ENCODE measurements around the gene ZNF142. TPM values are rescaled to one million over a fixed set of nuclear protein-coding genes. Genes with fewer than 3 reads are reported as not detected.
A peak's percentile ranks its signal among the peaks of the same experiment; 100 is the strongest.

Gene ZNF142
- 9.8 TPM for total RNA-seq

- peak; percentile 94 for DNase-seq (ENCODE audit: low spot score)
- peak; percentile 98 for ATAC-seq
Observed at GRCh38 chr2:218659258-218659987, at the start of gene ZNF142, which contains the start of gene BCS1L. TSS of gene ZNF142 (minus strand) at chr2:218659623. CDS start at chr2:218656429, 3,194 bp downstream. TSS of gene BCS1L (plus strand) at chr2:218659683. CDS start at chr2:218660988, 1,305 bp downstream.

GRCh38 chr2:218708086-218708485 is 48.7 kb upstream of the ZNF142 start:
- ATAC-seq (no peak), DNase-seq (ENCODE audit: low spot score) (no peak)

GRCh38 chr2:218703341-218703740 is 43.9 kb upstream of the ZNF142 start:
- no peak for DNase-seq (ENCODE audit: low spot score)
- no peak for ATAC-seq

GRCh38 chr2:218701806-218702205 is 42.4 kb upstream of the ZNF142 start:
- DNase-seq (ENCODE audit: low spot score) = no peak
- ATAC-seq = no peak

- ATAC-seq = no peak
- no peak for DNase-seq (ENCODE audit: low spot score)
Observed at GRCh38 chr2:218698885-218699284, 39.5 kb upstream of the ZNF142 start.

- DNase-seq (ENCODE audit: low spot score) (no peak), ATAC-seq (no peak)
Observed at GRCh38 chr2:218694405-218695145, 35.2 kb upstream of the ZNF142 start.

GRCh38 chr2:218691234-218691633 is 31.8 kb upstream of the ZNF142 start:
- no peak for DNase-seq (ENCODE audit: low spot score)
- no peak for ATAC-seq

GRCh38 chr2:218687400-218688060 is 28.1 kb upstream of the ZNF142 start:
- ATAC-seq (peak; percentile 100), DNase-seq (ENCODE audit: low spot score) (peak; percentile 57)

- ATAC-seq (no peak), DNase-seq (ENCODE audit: low spot score) (no peak)
Observed at GRCh38 chr2:218680061-218680460, 20.6 kb upstream of the ZNF142 start.

- ATAC-seq = peak; percentile 31
- DNase-seq (ENCODE audit: low spot score) = no peak
Observed at GRCh38 chr2:218679119-218679518, 19.7 kb upstream of the ZNF142 start.

- DNase-seq (ENCODE audit: low spot score) = peak; percentile 87
- ATAC-seq = peak; percentile 98
Observed at GRCh38 chr2:218671654-218672566, 12.5 kb upstream of the ZNF142 start, which contains the start of the genes RNF25 and STK36. TSS of gene RNF25 (minus strand) at chr2:218672002. CDS start at chr2:218671970, 32 bp downstream. TSS of gene STK36 (plus strand) at chr2:218672086. CDS start at chr2:218672830, 744 bp downstream.

GRCh38 chr2:218671097-218671653 is 11.8 kb upstream of the ZNF142 start:
- ATAC-seq = no peak
- DNase-seq (ENCODE audit: low spot score) = no peak

GRCh38 chr2:218664653-218665052 is 5.2 kb upstream of the ZNF142 start:
- DNase-seq (ENCODE audit: low spot score) = no peak
- no peak for ATAC-seq

- DNase-seq (ENCODE audit: low spot score) (no peak), ATAC-seq (no peak)
Observed at GRCh38 chr2:218663901-218664300, 4.5 kb upstream of the ZNF142 start.

GRCh38 chr2:218662827-218663226 is 3.4 kb upstream of the ZNF142 start:
- DNase-seq (ENCODE audit: low spot score) (no peak), ATAC-seq (no peak)

GRCh38 chr2:218662377-218662776 is 3.0 kb upstream of the ZNF142 start:
- ATAC-seq = no peak
- DNase-seq (ENCODE audit: low spot score) = no peak

GRCh38 chr2:218659988-218660358 is 550 bp upstream of the ZNF142 start:
- DNase-seq (ENCODE audit: low spot score) (no peak), ATAC-seq (no peak)

- DNase-seq (ENCODE audit: low spot score) (no peak), ATAC-seq (peak; percentile 16)
Observed at GRCh38 chr2:218658671-218659257, 659 bp downstream of the ZNF142 start.

GRCh38 chr2:218655751-218656150 is 3.7 kb downstream of the ZNF142 start:
- DNase-seq (ENCODE audit: low spot score) = no peak
- no peak for ATAC-seq

- DNase-seq (ENCODE audit: low spot score) (no peak), ATAC-seq (no peak)
Observed at GRCh38 chr2:218648787-218649100, 10.7 kb downstream of the ZNF142 start.
